ENCODE data around the gene FXR1.

GRCh38 chr3:180977498-180977897 is 65.0 kb downstream of the FXR1 start:
- TF ChIP-seq, protein P1, sequence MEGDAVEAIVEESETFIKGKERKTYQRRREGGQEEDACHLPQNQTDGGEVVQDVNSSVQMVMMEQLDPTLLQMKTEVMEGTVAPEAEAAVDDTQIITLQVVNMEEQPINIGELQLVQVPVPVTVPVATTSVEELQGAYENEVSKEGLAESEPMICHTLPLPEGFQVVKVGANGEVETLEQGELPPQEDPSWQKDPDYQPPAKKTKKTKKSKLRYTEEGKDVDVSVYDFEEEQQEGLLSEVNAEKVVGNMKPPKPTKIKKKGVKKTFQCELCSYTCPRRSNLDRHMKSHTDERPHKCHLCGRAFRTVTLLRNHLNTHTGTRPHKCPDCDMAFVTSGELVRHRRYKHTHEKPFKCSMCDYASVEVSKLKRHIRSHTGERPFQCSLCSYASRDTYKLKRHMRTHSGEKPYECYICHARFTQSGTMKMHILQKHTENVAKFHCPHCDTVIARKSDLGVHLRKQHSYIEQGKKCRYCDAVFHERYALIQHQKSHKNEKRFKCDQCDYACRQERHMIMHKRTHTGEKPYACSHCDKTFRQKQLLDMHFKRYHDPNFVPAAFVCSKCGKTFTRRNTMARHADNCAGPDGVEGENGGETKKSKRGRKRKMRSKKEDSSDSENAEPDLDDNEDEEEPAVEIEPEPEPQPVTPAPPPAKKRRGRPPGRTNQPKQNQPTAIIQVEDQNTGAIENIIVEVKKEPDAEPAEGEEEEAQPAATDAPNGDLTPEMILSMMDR (IDR thresholded peaks at IDR 0.05 in 4 of 5, conservative IDR thresholded peaks at IDR 0.05 in 1 of 5), result no peak
- no peak for TF ChIP-seq POLR2A (IDR thresholded peaks at IDR 0.05)

All from gastrocnemius medialis (tissue), 4 donors.